Umbilical cord (tissue), 2 donors: ENCODE results near the gene UBE2H. TPM values are rescaled to one million over a fixed set of nuclear protein-coding genes. Genes with fewer than 3 reads are reported as not detected.
"Not testable (repeated sequence)": the region's sequence is repeated elsewhere in the genome, so short reads cannot be mapped to it uniquely, and the experiment has no call there.

Experiments used
- DNase-seq: peaks from one replicate; pipeline ENCODE4 v3.0.0-alpha.2; 2015; ENCODE audit warnings: low spot score
- total RNA-seq: library from RNA; depleted of rRNA; stranded (reverse); fragments of >200 nt; gene quantifications from one replicate; pipeline ENCODE4 v1.2.3, GENCODE V29; 2014; ENCODE audit warnings: low replicate concordance; ENCODE audit not compliant: insufficient read depth

UBE2H gene
- total RNA-seq, 1 donor from 2014 or later: 87.9 TPM

GRCh38 chr7:129823143-129823542 lies 129.6 kb downstream of the UBE2H start:
- not testable (repeated sequence) for DNase-seq

- no peak for DNase-seq
Observed at GRCh38 chr7:129821476-129821875, 131.3 kb downstream of the UBE2H start.

DNA sequence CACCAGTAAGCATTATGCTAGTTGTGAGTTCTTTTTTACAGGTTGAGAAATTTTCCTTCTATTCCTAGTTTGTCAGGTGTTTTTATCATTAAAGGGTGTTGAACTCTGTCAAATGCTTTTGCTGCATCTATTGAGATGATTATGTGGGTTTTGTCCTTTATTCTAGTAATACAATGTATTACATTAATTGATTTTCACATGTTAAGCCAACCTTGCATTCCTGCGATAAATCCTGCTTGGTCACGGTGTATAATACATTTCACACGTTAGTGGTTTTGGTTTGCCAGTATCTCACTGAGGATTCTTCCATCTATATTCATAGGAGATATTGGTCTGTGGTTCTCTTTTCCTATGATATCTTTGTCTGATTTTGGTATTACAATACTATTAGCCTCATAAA lies 136.0 kb downstream of the UBE2H start:
- DNase-seq: no peak

DNA sequence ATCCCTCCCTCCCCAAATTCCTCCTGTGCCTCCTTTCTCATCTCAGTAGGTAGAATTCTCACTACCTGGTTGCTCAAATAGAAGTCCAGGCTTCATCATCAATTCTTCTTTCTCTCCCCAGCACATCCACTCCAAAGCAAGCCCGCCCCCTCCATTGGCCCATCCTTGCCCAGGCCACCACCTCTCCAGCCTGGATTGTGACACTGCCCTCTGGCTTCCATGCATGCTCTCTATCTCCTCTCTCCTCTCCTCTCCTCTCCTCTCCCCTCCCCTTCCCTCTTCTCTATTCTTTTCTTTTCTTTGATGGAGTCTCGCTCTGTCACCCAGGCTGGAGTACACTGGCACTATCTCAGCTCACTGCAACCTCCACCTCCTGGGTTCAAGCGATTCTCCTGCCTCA lies 144.9 kb downstream of the UBE2H start:
- no peak for DNase-seq

DNA sequence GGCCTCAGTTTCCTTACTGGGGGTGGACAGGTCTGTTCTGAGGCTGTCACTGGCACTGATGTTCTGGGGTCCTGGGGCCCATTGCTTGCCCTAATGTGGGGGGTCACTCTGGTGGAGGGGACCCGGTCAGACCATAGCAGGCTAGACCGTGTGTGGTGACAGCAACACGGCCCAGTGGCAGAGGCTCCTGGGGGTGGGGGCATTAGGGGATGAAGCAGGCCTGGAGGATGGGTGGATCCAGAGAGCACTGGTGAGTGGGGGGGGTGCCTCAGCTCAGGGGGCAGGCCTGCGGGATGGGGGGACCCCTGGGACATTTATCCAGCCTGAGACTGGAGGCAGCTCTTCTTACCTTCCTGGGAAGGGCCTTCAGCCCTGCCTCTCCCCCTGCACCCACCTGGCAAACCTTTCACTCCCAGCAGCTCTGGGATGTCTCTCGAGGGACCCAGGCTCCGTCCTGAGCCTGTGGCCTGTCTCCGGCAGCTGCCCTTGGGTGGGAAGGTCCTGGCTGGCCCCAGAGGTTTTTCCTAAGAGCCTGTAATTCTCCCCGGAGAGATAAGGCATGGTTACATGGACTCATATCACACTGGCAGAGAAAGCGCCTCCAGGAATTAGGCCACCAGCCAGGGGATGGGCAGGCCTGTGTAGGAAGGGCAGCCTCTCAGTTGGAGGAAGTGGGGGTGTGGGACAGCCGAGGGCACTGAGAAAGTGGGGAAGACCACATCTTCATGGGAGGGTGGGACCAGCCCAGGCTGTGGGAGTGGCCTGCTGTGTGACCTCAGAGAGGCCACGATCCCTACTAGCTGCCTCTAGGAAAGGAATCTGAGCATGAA lies 147.7 kb downstream of the UBE2H start:
- peak; percentile 64 for DNase-seq

DNA sequence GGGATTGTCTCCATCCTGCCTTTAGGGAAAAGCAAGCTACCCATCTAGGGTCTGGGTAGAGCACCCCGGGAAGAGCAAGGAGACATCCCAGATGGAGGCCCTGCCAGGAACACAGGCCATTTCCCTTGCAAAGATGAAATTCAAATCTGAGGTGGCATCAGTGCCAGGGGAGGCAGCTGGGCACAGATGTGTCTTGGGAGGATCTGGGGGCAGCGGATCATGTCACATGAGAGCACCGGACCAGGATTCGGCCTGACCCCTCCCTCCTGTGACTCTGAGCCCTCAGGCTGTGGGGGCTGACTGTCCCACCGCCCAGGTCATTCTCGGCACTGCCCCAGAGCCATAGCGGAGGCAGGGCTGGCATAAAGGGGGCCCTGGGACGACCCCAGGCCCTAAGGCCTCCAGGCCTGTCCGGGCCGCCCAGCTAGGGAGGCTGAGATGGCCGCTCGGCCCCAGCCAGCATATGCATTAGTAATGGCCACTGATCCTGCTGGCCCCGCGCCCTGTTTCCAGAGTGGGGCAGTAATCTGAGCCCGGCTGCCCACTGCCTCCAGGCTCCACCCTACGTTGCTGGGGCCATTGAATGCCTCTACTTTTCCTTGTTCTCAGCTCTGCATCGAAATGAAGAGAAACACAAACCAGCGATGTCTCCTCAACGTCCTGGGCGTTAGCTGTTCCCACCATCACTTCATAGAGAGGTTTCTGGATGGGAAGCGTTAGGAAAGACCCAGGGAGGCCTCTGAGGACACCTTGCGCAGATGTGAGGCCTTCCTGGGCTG lies 148.5 kb downstream of the UBE2H start:
- no peak for DNase-seq

- DNase-seq: no peak
Observed at GRCh38 chr7:129803546-129804081, 149.1 kb downstream of the UBE2H start.

DNA sequence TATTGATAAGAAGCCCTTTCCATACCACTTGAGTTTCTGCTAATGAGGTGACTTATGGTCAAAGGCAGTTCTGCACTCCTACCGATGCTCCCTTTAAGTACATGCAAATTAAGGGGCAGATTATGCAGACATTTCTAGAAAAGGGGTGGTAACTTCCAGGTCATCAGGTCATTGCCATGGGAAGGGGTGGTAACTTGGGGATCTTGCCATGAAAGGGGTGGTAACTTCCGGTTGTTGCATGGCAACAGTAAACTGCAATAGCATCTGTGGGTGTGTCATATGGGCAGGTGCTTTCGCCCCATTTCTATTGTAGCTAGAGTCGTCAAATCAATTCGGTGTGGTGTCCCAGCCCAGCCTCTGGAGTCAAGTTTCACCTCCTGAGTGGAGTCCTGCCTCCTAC lies 150.9 kb downstream of the UBE2H start:
- no peak for DNase-seq

DNA sequence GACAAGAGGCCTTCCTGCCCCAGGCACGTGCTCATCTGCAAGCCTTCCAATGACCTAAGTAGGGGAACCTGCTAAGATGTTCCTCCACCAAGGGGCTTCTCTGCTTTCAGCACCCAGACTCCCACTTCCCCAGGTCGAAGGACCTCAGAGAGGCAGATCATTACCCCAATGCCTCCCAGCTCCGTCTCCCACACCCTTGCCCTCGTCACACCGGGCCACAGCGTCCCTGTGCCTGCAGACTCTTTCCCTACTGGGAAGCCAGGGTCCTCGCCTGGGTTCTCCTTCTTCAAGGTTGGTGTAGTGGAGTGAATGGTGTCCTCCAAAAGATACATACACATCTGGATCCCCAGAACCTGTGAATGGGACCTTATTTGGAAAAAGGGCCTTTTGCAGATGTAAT lies 151.9 kb downstream of the UBE2H start:
- no peak for DNase-seq

DNA sequence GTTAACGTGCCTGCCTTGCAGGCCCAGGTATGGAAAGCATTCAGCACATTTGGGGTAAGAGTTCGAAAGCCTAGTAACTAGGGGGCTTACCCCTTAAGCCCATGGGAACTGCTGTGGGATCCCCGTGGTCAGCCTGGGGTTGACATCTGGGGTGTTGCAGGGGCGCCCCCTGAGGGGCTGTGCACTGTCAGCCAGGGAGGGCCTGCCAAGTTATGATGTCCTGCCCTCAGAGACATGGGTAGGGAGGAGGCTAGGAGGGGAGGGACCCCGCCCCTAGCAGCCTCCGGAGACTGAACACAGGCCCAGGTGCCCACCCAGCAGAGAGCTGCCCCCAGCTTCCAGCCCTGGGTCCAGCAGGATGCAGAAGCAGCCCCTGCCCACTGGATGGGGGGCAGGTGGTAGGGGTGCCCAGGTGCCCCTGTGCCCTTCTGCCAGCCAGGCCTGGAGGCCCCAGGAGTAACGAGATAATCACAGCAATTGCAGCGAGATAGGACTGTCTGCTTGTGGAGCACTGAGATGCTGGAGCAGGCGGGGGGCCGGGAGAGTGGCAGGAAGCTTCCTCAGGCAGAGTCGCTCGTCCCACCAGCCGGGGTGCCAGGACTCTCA lies 153.3 kb downstream of the UBE2H start:
- no peak for DNase-seq

DNA sequence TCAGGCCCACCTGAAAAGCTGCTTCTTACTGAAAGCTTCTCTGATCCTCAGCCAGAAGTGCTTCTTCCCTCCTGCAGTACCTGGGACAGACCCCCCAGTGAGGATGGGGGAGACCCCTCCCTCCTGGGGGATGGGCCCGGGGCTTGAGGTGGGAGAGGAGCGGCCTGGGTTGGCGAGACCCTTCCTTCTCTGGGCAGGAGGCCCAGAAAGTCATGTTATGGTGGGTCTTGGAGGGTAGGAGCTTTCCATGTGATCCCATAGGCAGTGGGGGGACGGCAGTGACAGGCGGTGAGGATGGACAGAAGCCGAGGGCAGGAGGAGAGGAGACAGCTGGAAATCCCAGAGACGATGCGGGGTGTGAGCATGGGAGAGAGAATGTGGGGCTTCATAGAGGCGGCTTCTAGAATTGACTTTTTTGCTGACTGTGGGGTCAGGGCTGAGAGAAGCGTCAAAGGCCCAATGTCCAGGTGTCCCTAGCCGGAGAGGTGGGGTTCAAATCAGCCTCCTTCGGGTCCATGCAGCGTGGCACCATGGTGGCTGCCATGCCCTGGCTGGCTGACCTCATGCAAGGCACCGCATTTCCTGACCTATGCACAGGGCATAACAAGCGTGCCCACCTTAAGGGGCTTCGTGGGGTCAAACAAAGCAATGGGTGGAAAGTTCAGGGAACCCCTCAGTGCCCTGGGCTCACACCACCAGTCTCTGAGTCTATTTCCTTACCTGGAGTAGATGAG lies 154.0 kb downstream of the UBE2H start:
- DNase-seq: no peak

GRCh38 chr7:129797214-129797789 lies 155.5 kb downstream of the UBE2H start:
- DNase-seq: no peak

DNA sequence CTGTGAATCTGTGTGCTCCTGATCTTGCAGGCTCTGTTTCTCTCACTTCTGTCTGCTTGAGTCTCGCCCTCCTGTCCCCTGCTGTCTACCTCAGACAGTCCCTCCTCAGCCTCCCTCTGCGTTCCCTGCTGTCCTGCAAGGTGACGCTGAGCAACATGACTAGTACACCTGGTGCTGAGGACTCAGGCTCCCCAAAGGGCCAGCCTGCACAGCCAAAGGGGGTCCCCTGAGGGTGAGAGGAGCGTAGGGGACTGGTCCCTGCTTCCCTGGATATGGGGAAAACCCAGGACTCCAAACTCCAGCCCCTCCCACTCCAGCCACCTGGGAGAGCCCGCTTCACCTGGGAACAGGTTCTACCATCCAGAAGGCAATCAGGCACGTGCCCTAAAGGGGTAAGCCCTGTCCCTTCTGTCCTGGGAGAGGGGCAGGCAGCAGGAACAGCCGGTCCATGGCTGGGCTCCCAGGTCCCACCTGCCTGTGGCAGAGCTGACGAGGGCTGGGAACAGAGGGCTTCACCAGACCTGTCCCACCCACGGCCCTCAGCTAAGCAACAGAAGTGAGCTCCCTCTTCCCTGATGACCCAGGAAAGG lies 156.5 kb downstream of the UBE2H start:
- DNase-seq: no peak

DNA sequence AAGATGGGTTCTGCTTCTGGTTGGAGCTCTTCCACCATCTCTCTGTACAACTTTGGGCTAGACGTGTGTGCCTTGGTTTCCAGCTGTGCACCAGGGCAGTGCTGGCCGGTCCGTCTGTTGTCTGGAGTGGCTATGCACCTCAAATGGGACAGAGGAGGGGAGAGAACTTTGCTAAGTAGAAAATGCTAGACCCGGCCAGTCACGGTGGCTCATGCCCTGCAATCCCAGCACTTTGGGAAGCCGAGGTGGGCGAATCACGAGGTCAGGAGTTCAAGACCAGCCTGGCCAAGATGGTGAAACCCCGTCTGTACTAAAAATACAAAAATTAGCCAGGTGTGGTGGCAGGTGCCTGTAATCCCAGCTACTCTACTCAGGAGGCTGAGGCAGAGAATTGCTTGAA lies 158.3 kb downstream of the UBE2H start:
- not testable (repeated sequence) for DNase-seq

GRCh38 chr7:129793506-129794310 lies 159.1 kb downstream of the UBE2H start:
- DNase-seq: no peak

DNA sequence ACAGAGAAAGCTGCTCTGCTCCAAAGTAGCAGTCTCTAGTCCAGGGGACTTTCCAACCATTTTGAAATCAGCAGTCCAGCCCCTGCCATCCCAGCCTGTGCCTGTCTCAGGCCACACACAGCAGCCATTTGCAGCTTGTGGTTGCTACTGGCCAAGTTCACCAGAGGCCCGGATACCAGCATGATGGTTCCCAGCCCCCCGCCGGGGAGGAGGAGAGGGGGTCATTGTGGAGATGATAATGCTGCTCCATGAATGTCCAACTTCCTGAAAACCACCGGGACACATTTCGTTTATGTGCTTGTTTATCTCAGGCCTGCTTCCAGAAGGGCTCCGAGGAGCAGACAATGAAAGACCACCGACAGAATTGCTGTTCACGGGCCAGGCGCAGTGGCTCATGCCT lies 160.0 kb downstream of the UBE2H start:
- no peak for DNase-seq

DNA sequence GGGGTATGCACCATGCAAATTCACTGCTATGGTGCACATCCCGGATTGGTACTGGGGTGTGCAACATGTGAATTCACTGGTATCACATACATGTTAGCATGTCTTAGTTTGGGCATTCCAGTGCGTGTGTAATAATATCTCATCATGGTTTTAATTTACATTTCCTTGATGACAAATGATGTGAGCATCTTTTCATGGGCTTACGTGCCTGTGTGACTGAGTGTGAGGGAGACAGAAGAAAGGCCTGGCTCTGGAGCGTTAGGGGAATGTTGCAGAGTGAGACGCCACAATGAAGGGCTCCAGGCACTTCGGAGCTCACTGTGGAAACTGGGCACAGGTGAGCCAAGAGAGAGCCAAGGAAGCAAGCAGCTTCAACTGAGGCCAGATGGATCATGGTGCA lies 162.6 kb downstream of the UBE2H start:
- no peak for DNase-seq

- DNase-seq: no peak
Observed at GRCh38 chr7:129789652-129790051, 163.1 kb downstream of the UBE2H start.

DNA sequence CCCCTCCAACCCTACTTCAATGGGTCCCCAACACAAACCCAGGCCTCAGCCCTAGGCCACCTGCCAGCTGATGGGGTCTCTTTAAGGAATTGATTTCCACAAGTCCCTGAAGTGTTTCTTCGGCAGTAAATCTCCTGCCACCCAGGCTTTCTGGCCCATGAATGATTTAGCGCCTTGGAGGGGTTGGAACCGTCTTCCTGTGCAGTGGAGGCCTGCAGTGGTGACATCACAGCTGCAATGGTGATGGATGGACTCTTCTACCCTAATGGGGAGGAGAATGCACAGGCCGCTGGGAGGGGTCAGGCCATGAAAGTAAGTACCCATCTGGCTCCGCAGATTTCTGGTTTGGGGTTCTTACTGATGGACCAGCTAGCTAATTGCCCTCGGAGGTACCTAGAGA lies 163.8 kb downstream of the UBE2H start:
- no peak for DNase-seq
